Stomach (tissue), 4 donors: ENCODE measurements around the gene NANOS1.

ENCODE experiments used
- EP300 ChIP-seq: sonication (generic); formaldehyde crosslinking; IDR thresholded peaks from one replicate; pipeline ENCODE4 v1.6.1; 2017; ENCODE audit warnings: antibody characterized with exemption
- POLR2A ChIP-seq, 4 donors: fragments of 450-650 bp; IDR thresholded peaks; one replicate each; pipeline ENCODE4 v1.6.1; 2016; ENCODE audit warnings: antibody characterized with exemption in 4 of 4, control low read depth in 2 of 4, mild to moderate bottlenecking in 1 of 4, moderate library complexity in 1 of 4
- POLR2AphosphoS5 ChIP-seq, 3 donors: sonication (generic); formaldehyde crosslinking; IDR thresholded peaks; one replicate each; pipeline ENCODE4 v1.6.1; 2016; ENCODE audit warnings: antibody characterized with exemption in 3 of 3
- TF ChIP-seq, protein P1 (sequence below), 7 experiments: fragments of 450-650 bp in 4 of 7; fragments of 200-600 bp in 3 of 7; sonication (generic) in 3 of 7; IDR thresholded peaks; one replicate each; pipeline ENCODE4 v1.5.1; 2016 to 2019; ENCODE audit warnings: antibody characterized with exemption in 7 of 7, control low read depth in 2 of 7, mild to moderate bottlenecking in 1 of 7

DNA sequence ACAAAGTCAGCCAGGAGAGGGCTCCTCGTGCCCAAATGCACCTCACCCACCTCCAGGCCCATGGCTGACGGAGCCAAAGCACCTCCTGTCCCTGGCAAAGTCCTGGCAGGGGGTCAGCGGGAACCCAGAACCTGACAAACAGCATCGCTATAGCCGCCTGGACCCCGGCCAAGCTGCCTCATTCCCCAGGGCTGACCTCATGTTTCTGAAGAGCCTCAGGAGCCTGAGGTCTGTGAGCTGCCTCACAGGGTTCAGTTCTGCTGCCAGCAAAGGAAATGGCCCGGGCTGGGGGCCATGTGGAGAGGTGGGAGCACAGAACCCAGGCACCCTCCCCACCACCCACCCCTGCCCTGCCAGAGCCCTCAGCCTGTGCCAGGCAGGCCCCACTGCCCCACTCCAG, 4.2 kb upstream of the NANOS1 start:
- TF ChIP-seq EP300 (no peak), POLR2A (IDR thresholded peaks at IDR 0.05) (no peak), POLR2AphosphoS5 (IDR thresholded peaks at IDR 0.05) (peak in 2 of 3 donors; percentile 27 to 56)
- TF ChIP-seq, protein P1, sequence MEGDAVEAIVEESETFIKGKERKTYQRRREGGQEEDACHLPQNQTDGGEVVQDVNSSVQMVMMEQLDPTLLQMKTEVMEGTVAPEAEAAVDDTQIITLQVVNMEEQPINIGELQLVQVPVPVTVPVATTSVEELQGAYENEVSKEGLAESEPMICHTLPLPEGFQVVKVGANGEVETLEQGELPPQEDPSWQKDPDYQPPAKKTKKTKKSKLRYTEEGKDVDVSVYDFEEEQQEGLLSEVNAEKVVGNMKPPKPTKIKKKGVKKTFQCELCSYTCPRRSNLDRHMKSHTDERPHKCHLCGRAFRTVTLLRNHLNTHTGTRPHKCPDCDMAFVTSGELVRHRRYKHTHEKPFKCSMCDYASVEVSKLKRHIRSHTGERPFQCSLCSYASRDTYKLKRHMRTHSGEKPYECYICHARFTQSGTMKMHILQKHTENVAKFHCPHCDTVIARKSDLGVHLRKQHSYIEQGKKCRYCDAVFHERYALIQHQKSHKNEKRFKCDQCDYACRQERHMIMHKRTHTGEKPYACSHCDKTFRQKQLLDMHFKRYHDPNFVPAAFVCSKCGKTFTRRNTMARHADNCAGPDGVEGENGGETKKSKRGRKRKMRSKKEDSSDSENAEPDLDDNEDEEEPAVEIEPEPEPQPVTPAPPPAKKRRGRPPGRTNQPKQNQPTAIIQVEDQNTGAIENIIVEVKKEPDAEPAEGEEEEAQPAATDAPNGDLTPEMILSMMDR (IDR thresholded peaks at IDR 0.05): no peak
